Stomach (tissue), 4 donors: Measurements from ENCODE around the gene MRPS6.

Experiments used
- CTCF ChIP-seq, 7 experiments: fragments of 450-650 bp in 4 of 7; fragments of 200-600 bp in 3 of 7; sonication (generic) in 3 of 7; IDR thresholded peaks; one replicate each; pipeline ENCODE4 v1.5.1; 2016 to 2019; ENCODE audit warnings: antibody characterized with exemption in 7 of 7, control low read depth in 2 of 7, mild to moderate bottlenecking in 1 of 7
- EP300 ChIP-seq: sonication (generic); formaldehyde crosslinking; IDR thresholded peaks from one replicate; pipeline ENCODE4 v1.6.1; 2017; ENCODE audit warnings: antibody characterized with exemption

- TF ChIP-seq CTCF (IDR thresholded peaks at IDR 0.05) (no peak), EP300 (no peak)
Measured at GRCh38 chr21:34031835-34032370, 41.5 kb upstream of the MRPS6 start.
